ENCODE results near the gene PFDN1. TPM values are rescaled to one million over a fixed set of nuclear protein-coding genes. Genes with fewer than 3 reads are reported as not detected.

The PFDN1 gene
- total and polyA plus RNA-seq, 9 of the 15 experiments (the other 6 are each of a cell fraction or from before 2014, with no cell fraction given): 45.5 to 215 (median 78.0) TPM

DNA sequence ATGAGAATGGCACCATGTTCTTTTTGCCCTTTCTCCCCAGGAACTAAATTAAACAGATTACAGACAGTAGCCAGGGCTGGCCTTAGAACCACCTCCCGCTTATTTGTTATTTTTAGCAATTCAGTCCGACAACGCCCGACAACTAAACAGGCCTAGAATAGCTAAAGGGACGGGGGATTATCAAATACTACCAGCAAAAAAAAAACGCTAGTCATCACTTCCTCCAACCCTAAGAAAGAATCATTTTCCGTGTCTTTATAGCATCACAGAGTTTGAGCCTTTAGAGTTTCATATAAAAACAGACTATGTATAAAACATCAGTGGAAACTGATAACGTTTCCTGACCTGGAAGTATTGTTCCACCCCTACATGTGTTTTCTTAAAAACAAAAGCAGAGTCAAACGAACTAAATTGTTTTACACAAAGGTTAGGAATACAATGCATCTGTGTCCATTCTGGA lies 35.3 kb downstream of the PFDN1 start:
- Histone ChIP-seq H2AFZ (ENCODE audit: low read depth, low read length) (no peak overlapping the region), H3K4me2 (ENCODE audit: insufficient read depth, low read length) (no peak overlapping the region; the same call in 1 of the 2 replicates), H3K27me3 (ENCODE audit: control insufficient read depth in 2 of 2, insufficient read depth in 2 of 2, low read length in 2 of 2) (no peaks in the 10 kb centered on the region), H3K79me2 (ENCODE audit: control insufficient read depth, insufficient read depth, low read length) (peaks cover 13% of the 10 kb centered on the region; the same call in 1 of the 3 replicates), H3K4me3 (no peak overlapping the region), H4K20me1 (replicated peaks; ENCODE audit: control insufficient read depth, insufficient read depth, low read length) (no peaks in the 10 kb centered on the region; the same call in 1 of the 2 replicates), H3K9me3 (replicated peaks; ENCODE audit: control insufficient read depth, insufficient read depth, low read depth, low read length) (no peaks in the 10 kb centered on the region), H3K27ac (ENCODE audit: extremely low read depth, low read depth, low read length) (peak overlapping the region; percentile 26; the same call in 1 of the 3 replicates), H3K4me1 (replicated peaks in 1 of 2; ENCODE audit: control insufficient read depth in 2 of 2, insufficient read depth in 2 of 2, low read length in 2 of 2) (peaks cover 0 to 8% of the 10 kb centered on the region in 2 experiments; a peak in 2 of 5 replicates), H3K9ac (ENCODE audit: insufficient read depth in 1 of 2, low read depth in 2 of 2, low read length in 2 of 2) (peak overlapping the region in 1 of 2 experiments; percentile 24; a peak in 1 of 4 replicates), H3K36me3 (ENCODE audit: control insufficient read depth, insufficient read depth, low read length) (peaks cover 6% of the 10 kb centered on the region; the same call in 1 of the 3 replicates), H3K9me1 (ENCODE audit: control insufficient read depth, insufficient read depth, low read length) (no peaks in the 10 kb centered on the region)
- POLR2A ChIA-PET: interaction anchor here (0.8 to 1.4 kb wide), 3 partner anchors 25 to 78 kb away, joined by 3 read pairs; no protein-coding TSS in a partner anchor
- CTCF ChIA-PET (ENCODE audit: low intra/inter-chr PET ratio): no interaction called here
- WGBS (ENCODE audit: insufficient coverage, low coverage, missing lambda C conversion rate): 14% methylated on average over 9 of the region's 9 CpGs
- in situ Hi-C loops (cut with MboI): no loop called here
- intact Hi-C loops (cut with micrococcal nuclease): no loop called here
- peak; percentile 47; the same call in 2 of the 3 replicates for ATAC-seq
- BruUV-seq (replicated peaks): no TSS peak
- peak; percentile 26 for FAIRE-seq
- DNase-seq (ENCODE audit: extremely low read depth in 1 of 4, low spot score in 3 of 4): peak in 1 of 4 experiments; percentile 17
- TF ChIP-seq FOXA3 (CRISPR knock-in tag; conservative IDR thresholded peaks at IDR 0.05 in 1 of 2, IDR thresholded peaks at IDR 0.05 in 1 of 2): no peak
- TF ChIP-seq ZNF316 (IDR thresholded peaks at IDR 0.05): peak; percentile 75
- TF ChIP-seq ZNF133 (CRISPR knock-in tag; IDR thresholded peaks at IDR 0.05): no peak
- no peak for TF ChIP-seq ZBTB7A (IDR thresholded peaks at IDR 0.05; ENCODE audit: borderline replicate concordance, control insufficient read depth, low read depth, low read length)
- peak; percentile 28; the same call in 1 of the 2 replicates for TF ChIP-seq NFE2 (IDR thresholded peaks at IDR 0.05; ENCODE audit: low read depth)
- no peak for TF ChIP-seq ZNF121 (CRISPR knock-in tag; conservative IDR thresholded peaks at IDR 0.05)
- TF ChIP-seq NFXL1 (CRISPR knock-in tag; IDR thresholded peaks at IDR 0.05): no peak
- TF ChIP-seq SREBF1 (IDR thresholded peaks at IDR 0.05; ENCODE audit: borderline replicate concordance, low read depth, low read length): no peak
- TF ChIP-seq, protein P1, sequence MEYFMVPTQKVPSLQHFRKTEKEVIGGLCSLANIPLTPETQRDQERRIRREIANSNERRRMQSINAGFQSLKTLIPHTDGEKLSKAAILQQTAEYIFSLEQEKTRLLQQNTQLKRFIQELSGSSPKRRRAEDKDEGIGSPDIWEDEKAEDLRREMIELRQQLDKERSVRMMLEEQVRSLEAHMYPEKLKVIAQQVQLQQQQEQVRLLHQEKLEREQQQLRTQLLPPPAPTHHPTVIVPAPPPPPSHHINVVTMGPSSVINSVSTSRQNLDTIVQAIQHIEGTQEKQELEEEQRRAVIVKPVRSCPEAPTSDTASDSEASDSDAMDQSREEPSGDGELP (CRISPR knock-in tag; IDR thresholded peaks at IDR 0.05; ENCODE audit: borderline replicate concordance): no peak
- TF ChIP-seq C11orf30 (IDR thresholded peaks at IDR 0.05; ENCODE audit: low read depth): peak; percentile 34; the same call in 1 of the 2 replicates
- no peak for TF ChIP-seq ESRRB (CRISPR knock-in tag; IDR thresholded peaks at IDR 0.05; ENCODE audit: borderline replicate concordance)
- no peak for TF ChIP-seq ZNF583 (CRISPR knock-in tag; IDR thresholded peaks at IDR 0.05)
- no peak for TF ChIP-seq HBP1 (CRISPR knock-in tag; IDR thresholded peaks at IDR 0.05)
- no peak for TF ChIP-seq PHF8 (IDR thresholded peaks at IDR 0.05; ENCODE audit: borderline replicate concordance, low read length)
- no peak for TF ChIP-seq RCOR1 (IDR thresholded peaks at IDR 0.05; ENCODE audit: borderline replicate concordance in 1 of 2, low read depth in 2 of 2, low read length in 2 of 2)
- no peak for TF ChIP-seq SRSF7 (optimal IDR thresholded peaks at IDR 0.05; ENCODE audit: low read depth, low read length)
- TF ChIP-seq HMG20A (CRISPR knock-in tag; conservative IDR thresholded peaks at IDR 0.05): no peak
- TF ChIP-seq, protein P2, sequence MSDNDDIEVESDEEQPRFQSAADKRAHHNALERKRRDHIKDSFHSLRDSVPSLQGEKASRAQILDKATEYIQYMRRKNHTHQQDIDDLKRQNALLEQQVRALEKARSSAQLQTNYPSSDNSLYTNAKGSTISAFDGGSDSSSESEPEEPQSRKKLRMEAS (CRISPR knock-in tag; IDR thresholded peaks at IDR 0.05): no peak
- no peak for TF ChIP-seq ZNF444 (CRISPR knock-in tag; IDR thresholded peaks at IDR 0.05)
- TF ChIP-seq, protein P3, sequence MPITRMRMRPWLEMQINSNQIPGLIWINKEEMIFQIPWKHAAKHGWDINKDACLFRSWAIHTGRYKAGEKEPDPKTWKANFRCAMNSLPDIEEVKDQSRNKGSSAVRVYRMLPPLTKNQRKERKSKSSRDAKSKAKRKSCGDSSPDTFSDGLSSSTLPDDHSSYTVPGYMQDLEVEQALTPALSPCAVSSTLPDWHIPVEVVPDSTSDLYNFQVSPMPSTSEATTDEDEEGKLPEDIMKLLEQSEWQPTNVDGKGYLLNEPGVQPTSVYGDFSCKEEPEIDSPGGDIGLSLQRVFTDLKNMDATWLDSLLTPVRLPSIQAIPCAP (CRISPR knock-in tag; IDR thresholded peaks at IDR 0.05; ENCODE audit: borderline replicate concordance): no peak
- no peak for TF ChIP-seq ESRRA (IDR thresholded peaks at IDR 0.05; ENCODE audit: borderline replicate concordance, low read depth)

All from K562 (cell line).